Adrenal gland (tissue), 12 donors: Measurements from ENCODE around the gene PTBP3. TPM values are rescaled to one million over a fixed set of nuclear protein-coding genes. Genes with fewer than 3 reads are reported as not detected.

ENCODE experiments used
- DNase-seq, 7 donors: peaks; one replicate each; pipeline ENCODE4 v3.0.0-alpha.2; 2019 to 2020
- H3K27ac ChIP-seq, 5 donors: fragments of 200-600 bp; sonication (generic) in 4 of 5; 1 replicate in 3 of 5; 2 replicates in 2 of 5; pipeline versions ENCODE4 v1.5.1 to v1.8.0; 2016 to 2020; ENCODE audit warnings: mild to moderate bottlenecking in 1 of 5
- H3K27me3 ChIP-seq: fragments of 200-600 bp; 2 replicates; pipeline ENCODE4 v1.8.0; 2021
- H3K36me3 ChIP-seq, 2 donors: fragments of 200-600 bp; replicated peaks in 1 of 2; 1 replicate in 1 of 2; 2 replicates in 1 of 2; pipeline versions ENCODE4 v1.5.1 to v1.8.0; 2018 to 2022
- H3K4me1 ChIP-seq, 2 donors: fragments of 200-600 bp; replicated peaks in 1 of 2; 1 replicate in 1 of 2; 2 replicates in 1 of 2; pipeline versions ENCODE4 v1.5.1 to v1.8.0; 2018 to 2021
- H3K4me3 ChIP-seq, 4 donors: fragments of 200-600 bp; sonication (generic) in 3 of 4; one replicate each; pipeline ENCODE4 v1.5.1; 2016 to 2018
- H3K9me3 ChIP-seq, 3 donors: fragments of 200-600 bp; sonication (generic) in 1 of 3; replicated peaks in 1 of 3; 1 replicate in 2 of 3; 2 replicates in 1 of 3; pipeline versions ENCODE4 v1.5.1 to v1.8.0; 2016 to 2021
- POLR2A ChIP-seq, 2 donors: fragments of 450-650 bp; IDR thresholded peaks; one replicate each; pipeline ENCODE4 v1.6.1; 2017; ENCODE audit warnings: antibody characterized with exemption in 2 of 2, mild to moderate bottlenecking in 2 of 2, moderate library complexity in 1 of 2
- WGBS, 4 donors: extraction: QIAGEN DNeasy Blood & Tissue Kit in 2 of 4; methylation state at CpG; one replicate each; pipeline versions ENCODE4 v1.1.5 to v1.1.7; 2013 to 2017; 5-methylcytosine and 5-hydroxymethylcytosine counted together
- intact Hi-C, 2 donors: fragments of 100-400 bp; cut with DNase I; formaldehyde crosslinking; loops; one replicate each; pipeline versions ENCODE4 v1.14.1 to v1.15.0; 2022 to 2023
- polyA plus RNA-seq, 3 donors: library from polyadenylated mRNA; stranded (reverse); fragments of 200-250 nt in 2 of 3; fragments of 350-450 nt in 1 of 3; fragmentation: Illumina TruSeq in 1 of 3; extraction: RNeasy Lipid Tissue Mini Kit (QIAGEN cat#74804) in 1 of 3; gene quantifications; one replicate each; pipeline ENCODE4 v1.2.3, GENCODE V29; 2013 to 2014
- total RNA-seq, 9 donors: library from RNA; depleted of rRNA in 4 of 9; stranded (reverse); fragments of >200 nt in 4 of 9; fragments of 120-200 nt in 1 of 9; fragmentation: NEBNext Ultra II Directional in 1 of 9; extraction: Animal tissue kit (Norgen Biotek cat#: 25700) in 1 of 9; gene quantifications; one replicate each; pipeline versions ENCODE4 v1.1.0 to v1.2.4, GENCODE V29; 2013 to 2023
- TF ChIP-seq, protein P1 (sequence below), 6 experiments: fragments of 450-650 bp in 4 of 6; fragments of 200-600 bp in 2 of 6; sonication (generic) in 1 of 6; IDR thresholded peaks; 1 replicate in 5 of 6; 2 replicates in 1 of 6; pipeline versions ENCODE4 v1.5.1 to v1.8.0; 2016 to 2021; ENCODE audit warnings: antibody characterized with exemption in 6 of 6, mild to moderate bottlenecking in 2 of 6, moderate library complexity in 1 of 6
- donor health status: healthy with polysubstance abuse.
- donor health status: Bipolar disorder and iron deficiency.
- donor health status: DM: yes; HTN: yes; CAD: no.
- donor health status: DM: no; HTN: no; CAD: no.
- donor health status: DM: no; HTN: no; CAD: no.
- donor health status: DM: yes; HTN: yes; CAD: no.

PTBP3 gene
- total and polyA plus RNA-seq, 12 donors = 4.4 to 56.6 (median 30.8) TPM

DNA sequence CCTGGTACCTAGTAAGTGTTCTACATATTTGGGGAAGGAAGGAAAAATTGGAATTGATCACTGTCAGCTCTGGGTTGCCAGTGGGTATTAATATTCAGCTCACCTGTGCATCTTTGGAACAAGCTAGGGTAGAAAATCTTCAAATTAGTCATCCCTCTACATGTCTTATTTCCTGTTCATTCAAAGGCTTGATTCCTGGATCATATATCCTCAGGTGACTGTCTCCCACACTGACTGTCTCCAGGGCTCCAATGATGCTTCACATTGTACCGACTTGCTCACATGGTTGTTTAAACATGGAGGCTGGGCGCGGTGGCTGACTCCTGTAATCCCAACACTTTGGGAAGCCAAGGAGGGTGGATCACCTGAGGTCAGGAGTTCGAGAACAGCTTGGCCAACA, 146.7 kb downstream of the PTBP3 start:
- Histone ChIP-seq H3K27ac (no peak overlapping the region), H3K4me3 (no peak overlapping the region), H3K9me3 (no peaks in the 10 kb centered on the region), H3K4me1 (no peaks in the 10 kb centered on the region), H3K36me3 (no peaks in the 10 kb centered on the region), H3K27me3 (no peaks in the 10 kb centered on the region)
- DNase-seq = no peak
- TF ChIP-seq POLR2A (IDR thresholded peaks at IDR 0.05) = no peak
- TF ChIP-seq, protein P1, sequence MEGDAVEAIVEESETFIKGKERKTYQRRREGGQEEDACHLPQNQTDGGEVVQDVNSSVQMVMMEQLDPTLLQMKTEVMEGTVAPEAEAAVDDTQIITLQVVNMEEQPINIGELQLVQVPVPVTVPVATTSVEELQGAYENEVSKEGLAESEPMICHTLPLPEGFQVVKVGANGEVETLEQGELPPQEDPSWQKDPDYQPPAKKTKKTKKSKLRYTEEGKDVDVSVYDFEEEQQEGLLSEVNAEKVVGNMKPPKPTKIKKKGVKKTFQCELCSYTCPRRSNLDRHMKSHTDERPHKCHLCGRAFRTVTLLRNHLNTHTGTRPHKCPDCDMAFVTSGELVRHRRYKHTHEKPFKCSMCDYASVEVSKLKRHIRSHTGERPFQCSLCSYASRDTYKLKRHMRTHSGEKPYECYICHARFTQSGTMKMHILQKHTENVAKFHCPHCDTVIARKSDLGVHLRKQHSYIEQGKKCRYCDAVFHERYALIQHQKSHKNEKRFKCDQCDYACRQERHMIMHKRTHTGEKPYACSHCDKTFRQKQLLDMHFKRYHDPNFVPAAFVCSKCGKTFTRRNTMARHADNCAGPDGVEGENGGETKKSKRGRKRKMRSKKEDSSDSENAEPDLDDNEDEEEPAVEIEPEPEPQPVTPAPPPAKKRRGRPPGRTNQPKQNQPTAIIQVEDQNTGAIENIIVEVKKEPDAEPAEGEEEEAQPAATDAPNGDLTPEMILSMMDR (IDR thresholded peaks at IDR 0.05) = no peak
- intact Hi-C loops = no loop called here
- WGBS, 4 donors = 91 to 98% (median 97%) methylated on average over 4 of the region's 4 CpGs

GRCh38 chr9:112184946-112185345, 148.5 kb downstream of the PTBP3 start:
- peaks cover 9 to 10% of the 10 kb centered on the region in 2 donors for H3K4me1 ChIP-seq
- no peak for DNase-seq
- no peak overlapping the region for H3K4me3 ChIP-seq
- H3K9me3 ChIP-seq = no peaks in the 10 kb centered on the region
- no peaks in the 10 kb centered on the region for H3K27me3 ChIP-seq
- TF ChIP-seq, protein P1 (IDR thresholded peaks at IDR 0.05) = no peak
- no peak for TF ChIP-seq POLR2A (IDR thresholded peaks at IDR 0.05)
- H3K27ac ChIP-seq = no peak overlapping the region
- H3K36me3 ChIP-seq = no peaks in the 10 kb centered on the region
- intact Hi-C loops = no loop called here
- WGBS, 4 donors = 82 to 90% (median 86%) methylated on average over 2 of the region's 2 CpGs

DNA sequence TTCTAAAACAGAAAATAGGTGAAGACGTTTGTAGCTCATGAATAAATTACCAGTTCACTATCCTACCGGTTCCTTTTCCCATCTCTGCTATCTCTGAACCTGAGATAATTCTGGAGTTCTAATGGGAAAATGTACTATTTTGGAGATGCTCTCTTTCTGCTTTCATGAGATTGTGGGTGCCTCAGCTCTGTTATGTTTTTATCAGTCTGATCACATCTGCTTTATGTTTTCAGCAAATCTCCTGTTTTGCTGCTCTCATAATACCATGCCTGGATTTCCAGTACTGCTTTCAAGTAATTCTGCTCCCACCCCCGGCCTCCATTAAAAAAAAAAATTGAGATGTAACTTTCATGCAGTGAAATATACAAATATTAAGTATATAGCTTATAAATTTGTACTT, 149.2 kb downstream of the PTBP3 start:
- no peak overlapping the region for H3K27ac ChIP-seq
- H3K36me3 ChIP-seq = no peaks in the 10 kb centered on the region
- 81 to 86% (median 84%) methylated on average over 3 of the region's 3 CpGs for WGBS, 4 donors
- intact Hi-C loops = no loop called here
- DNase-seq = no peak
- peaks cover 11 to 14% of the 10 kb centered on the region in 2 donors for H3K4me1 ChIP-seq
- TF ChIP-seq, protein P1 (IDR thresholded peaks at IDR 0.05) = no peak
- TF ChIP-seq POLR2A (IDR thresholded peaks at IDR 0.05) = no peak
- H3K27me3 ChIP-seq = no peaks in the 10 kb centered on the region
- no peak overlapping the region for H3K4me3 ChIP-seq
- no peaks in the 10 kb centered on the region for H3K9me3 ChIP-seq

DNA sequence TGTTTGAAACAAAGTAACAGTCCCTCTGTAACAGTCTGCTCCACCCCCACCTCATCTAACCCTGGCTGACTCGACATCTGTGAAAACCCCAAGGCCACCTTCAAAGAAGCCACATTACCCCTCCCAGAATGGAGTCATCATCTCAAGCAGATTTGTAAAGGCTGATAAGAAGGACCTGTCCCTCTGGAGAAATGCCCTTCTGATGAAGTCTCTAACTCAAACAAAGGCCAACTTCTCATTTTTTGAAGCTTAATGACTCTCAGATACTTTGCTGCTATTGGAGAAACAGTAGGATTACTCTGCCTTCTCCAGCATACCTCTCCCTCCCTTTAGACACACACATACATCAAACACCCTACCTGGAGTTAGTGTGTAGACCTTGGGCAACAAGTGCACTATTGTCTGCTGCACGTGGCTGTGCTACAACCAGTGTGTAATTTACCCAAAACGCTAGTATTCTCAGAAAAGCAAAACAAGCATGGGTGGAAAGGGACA, 153.0 kb downstream of the PTBP3 start:
- peak; percentile 32 to 64 (median 53) for DNase-seq
- Histone ChIP-seq H3K9me3 (no peaks in the 10 kb centered on the region), H3K27ac (peak overlapping the region in 3 of 5 donors; percentile 9 to 64 (median 52)), H3K27me3 (no peaks in the 10 kb centered on the region), H3K4me1 (peaks cover 11 to 18% of the 10 kb centered on the region in 2 donors), H3K36me3 (no peaks in the 10 kb centered on the region), H3K4me3 (no peak overlapping the region)
- no peak for TF ChIP-seq POLR2A (IDR thresholded peaks at IDR 0.05)
- TF ChIP-seq, protein P1 (IDR thresholded peaks at IDR 0.05) = no peak
- 14 to 25% (median 17%) methylated on average over 3 of the region's 3 CpGs for WGBS, 4 donors
- intact Hi-C loops = no loop called here
